CD1c-positive myeloid dendritic cell (primary cell): ENCODE results near the gene MFSD1.

ENCODE experiments used
- DNase-seq: peaks from one replicate; pipeline ENCODE4 v3.0.0-alpha.2; 2016; ENCODE audit errors: extremely low spot score

MFSD1 gene, protein sequence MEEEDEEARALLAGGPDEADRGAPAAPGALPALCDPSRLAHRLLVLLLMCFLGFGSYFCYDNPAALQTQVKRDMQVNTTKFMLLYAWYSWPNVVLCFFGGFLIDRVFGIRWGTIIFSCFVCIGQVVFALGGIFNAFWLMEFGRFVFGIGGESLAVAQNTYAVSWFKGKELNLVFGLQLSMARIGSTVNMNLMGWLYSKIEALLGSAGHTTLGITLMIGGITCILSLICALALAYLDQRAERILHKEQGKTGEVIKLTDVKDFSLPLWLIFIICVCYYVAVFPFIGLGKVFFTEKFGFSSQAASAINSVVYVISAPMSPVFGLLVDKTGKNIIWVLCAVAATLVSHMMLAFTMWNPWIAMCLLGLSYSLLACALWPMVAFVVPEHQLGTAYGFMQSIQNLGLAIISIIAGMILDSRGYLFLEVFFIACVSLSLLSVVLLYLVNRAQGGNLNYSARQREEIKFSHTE

DNA sequence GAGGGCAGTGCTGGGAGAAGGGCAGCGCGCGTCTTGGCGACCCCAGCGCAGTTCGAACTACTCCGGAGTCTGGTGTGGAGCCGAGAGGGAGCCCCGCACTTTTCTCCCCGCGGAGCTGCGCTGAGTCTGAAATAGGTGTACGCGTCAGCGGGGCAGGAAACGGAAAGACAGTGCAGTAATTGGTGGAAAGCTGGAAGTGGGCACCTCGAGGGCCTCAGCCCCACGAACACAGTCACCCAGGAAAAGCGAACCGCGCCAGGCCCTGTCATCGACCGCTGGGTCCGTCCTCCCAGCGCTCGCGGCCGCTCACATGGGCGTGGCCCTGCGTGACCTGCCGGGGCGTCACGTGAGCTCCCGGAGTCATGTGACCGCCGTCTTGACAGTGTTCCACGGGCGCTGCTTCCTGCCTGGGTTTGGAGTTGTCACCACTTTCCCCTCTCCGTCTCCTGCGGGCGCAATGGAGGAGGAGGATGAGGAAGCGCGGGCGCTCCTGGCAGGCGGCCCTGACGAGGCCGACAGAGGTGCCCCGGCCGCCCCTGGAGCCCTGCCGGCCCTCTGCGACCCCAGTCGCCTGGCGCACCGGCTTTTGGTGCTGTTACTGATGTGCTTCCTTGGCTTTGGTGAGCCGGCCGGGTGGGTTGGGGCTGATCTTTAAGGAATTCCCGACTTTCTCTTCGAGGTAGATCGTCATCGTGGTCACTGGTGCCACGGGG is at the start of gene MFSD1:
Gene MFSD1 (plus strand): TSS at position 359 of the 713 bp plus-strand sequence. CDS start 99 bp downstream, at position 458.
- peak; percentile 97 for DNase-seq

GRCh38 chr3:158753854-158754253 is 48.0 kb upstream of the MFSD1 start:
- no peak for DNase-seq

- no peak for DNase-seq
Measured at GRCh38 chr3:158755421-158755820, 46.4 kb upstream of the MFSD1 start.

- DNase-seq, result no peak
Measured at GRCh38 chr3:158761350-158761749, 40.5 kb upstream of the MFSD1 start.

- DNase-seq, result no peak
Measured at GRCh38 chr3:158762701-158763100, 39.2 kb upstream of the MFSD1 start.

DNA sequence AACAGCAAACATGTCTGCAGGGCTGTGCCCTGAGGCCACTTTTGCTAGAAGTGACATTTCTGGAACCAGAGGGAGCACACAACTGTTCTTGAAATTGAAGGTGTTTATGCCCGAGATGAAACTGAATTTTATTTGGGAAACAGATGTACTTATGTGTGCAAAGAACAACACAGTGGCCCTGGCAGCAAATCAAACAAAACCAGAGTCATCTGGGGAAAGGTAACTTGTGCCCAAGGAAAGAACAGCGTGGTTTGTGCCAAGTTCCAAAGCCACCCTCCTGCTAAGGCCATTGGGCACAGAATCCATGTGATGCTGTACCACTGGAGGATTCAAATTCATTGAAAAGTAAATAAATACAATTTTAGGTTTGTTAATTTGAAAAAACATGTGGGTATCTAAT is 38.4 kb upstream of the MFSD1 start:
- no peak for DNase-seq

- no peak for DNase-seq
Measured at GRCh38 chr3:158765518-158766205, 36.2 kb upstream of the MFSD1 start.

DNA sequence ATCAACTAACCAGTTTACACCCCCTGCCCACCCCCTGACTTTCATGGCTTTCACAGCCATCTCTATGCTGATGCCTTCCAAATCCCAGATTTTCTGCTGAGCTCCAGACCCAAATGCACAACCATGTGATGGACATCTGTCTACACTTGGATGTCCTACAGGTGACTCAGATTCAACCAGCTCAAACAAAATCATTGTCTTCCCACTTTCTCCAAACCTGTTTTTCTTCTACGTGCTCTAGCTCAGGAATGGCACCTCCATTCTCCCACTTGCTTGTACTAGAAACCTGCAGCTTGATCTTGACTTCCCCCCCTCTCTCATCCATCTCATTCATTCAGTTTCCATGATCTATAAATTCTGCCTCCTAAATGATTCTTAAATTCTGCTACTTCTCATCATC is 35.5 kb upstream of the MFSD1 start:
- DNase-seq, result no peak

- no peak for DNase-seq
Measured at GRCh38 chr3:158768361-158768787, 33.5 kb upstream of the MFSD1 start.

DNA sequence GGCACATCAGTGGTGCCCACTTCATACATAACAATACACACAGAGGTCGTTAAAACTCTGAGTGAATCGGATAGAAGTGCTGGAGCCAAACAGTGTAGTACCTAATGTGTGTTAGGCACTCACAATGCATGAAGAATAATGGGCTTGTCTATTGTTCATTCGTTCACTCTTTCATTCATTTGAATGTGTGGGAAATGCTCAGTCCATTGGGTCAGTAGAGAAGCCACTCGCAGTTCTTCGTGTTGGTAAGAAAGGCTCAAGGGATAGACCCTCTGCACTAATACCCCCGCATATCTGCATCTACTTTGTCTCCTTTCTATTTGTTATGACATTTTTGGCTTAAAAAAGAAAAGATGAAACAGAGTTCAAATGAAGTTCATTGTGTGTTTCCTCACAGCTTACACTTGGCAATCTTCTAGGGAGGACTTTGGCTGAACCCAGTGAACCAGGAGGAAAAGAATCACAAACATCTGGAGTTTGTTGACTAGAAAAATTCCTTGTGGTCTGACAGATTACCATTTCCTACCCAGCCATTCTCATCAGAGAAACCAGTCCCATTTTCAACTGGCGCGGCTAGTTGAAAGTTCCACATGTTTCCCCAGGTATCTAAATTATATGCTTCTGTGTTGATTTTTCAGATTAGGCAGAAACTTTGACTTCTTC is 32.8 kb upstream of the MFSD1 start:
- DNase-seq, result no peak

DNA sequence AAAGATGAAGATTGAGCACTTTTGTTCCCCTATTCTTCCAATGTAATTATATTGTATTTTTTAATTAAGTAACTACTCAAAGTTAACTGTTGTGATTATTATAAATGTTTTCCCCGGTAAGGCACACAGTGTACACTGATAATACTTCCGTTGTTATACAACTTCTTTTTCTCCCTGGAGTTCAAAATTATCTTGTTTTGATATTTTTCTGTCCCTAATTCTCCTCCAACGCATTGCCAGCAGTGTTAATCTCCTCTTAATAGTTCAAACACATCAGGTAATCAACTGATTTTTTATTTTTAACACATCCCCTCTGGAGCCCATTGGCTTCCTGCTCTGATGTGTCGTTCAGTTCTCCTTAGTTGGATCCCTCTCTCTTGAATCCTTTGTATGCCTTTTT is 32.3 kb upstream of the MFSD1 start:
- DNase-seq, result no peak

GRCh38 chr3:158769952-158770740 is 31.7 kb upstream of the MFSD1 start:
- no peak for DNase-seq

DNA sequence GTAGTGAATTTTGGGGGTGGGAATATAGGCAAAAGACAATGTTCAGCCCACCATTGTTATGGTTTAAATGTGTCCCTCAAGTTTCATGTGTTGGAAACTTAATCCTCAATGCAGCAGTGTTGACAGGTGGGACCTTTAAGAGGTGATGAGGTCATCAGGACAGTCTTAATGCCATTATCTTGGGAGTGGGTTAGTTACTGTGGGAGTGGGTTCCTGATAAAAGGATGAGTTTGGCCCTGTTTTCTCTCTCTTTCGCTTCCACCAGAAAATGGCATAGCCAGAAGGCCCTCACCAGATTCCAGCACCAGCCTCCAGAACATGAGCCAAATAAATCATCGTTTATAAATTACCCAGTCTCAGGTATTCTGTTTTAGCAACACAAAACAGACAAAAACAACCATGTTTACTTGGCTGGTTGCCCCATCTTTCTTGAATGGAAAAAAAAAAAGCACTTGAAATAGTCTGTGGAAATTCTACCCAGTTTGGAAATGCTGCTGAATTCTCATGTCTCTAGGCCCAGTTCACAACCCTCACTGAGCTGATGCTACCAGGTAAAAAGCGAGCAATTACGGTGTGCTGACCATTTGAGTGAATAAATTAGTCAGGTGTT is 31.0 kb upstream of the MFSD1 start:
- DNase-seq, result no peak

- DNase-seq, result no peak
Measured at GRCh38 chr3:158771577-158771976, 30.3 kb upstream of the MFSD1 start.

DNA sequence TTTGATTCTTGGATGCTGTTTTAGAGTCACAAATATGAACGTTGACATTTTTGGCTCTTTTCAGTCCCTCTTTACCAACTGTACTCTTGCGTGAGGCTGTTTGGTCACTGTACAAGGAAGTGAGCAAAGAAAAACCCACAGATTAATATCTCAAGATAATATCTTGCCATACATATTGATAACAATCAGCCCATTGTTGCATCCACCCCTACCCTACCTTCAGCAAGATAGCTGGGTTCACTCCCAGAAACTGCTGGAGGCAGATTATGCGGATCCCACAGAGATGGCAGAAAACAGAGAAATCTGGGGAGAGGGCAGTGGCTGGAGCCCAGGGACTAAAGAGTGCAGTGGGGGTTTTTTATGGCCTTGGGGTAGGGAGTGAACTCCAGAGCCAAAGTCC is 29.9 kb upstream of the MFSD1 start:
- DNase-seq, result no peak

DNA sequence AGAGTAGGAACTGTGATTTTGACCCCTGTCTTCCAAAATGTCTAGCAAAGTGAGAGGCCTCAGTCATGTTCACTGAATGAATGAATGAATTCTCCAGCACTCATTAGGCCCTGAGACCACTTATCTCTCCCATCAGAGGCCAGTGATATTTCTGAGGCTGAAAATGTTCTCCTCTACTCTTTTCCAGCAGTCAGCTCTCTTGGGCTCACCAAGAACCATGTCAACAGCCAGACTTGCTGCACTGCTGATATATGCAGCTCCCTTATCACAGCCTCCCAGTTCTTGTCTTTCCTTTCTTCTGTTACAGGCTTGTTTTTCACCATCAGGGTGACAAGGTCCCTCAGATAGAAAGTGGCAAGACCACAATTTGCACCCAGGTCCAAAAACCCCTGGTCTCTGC is 28.7 kb upstream of the MFSD1 start:
- no peak for DNase-seq

DNA sequence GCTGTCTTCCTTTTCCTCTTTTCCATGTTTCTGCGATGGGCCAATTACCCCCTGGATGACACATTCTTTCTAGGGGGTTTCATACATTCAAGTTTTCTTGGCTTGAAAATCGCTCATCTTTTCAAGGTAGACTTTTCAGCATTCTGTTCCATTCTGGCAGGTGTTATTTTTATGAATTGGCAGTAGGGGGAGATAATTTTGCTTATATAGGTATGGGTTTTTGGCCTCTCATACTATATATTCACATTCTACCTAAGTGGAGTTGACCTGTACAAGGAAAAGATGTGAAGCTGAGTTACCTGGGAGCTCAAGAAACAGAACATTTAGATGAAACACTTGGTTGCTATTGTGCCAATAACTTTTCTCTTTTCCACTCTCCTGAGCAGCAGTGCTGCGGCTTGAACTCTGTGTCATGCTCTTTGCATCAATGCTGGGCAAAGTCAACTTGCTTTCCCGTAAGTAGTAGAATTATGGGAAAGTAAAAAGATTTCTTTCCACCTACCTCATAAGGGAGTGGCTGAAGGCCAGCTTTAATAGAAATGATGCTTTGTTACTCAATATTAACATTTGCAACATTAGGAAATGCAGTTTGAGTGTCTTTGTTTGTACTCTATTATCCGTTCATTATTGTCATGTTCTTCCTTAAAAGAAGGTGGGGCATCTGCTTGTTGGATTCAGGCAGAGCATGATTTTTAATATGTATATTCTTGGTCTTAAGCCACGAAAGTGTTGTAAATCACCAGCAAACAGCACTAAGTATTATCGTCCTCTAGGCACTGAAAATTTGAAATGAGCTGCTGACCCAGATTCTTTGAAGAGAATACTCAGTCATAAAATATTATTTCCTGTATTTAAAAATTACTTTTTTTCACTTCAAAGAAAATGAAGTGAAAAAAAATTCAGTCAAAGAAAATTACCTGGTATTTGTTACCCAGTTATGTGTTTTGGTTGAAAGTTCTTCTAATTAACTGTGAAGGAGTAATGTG is 27.7 kb upstream of the MFSD1 start:
- no peak for DNase-seq

GRCh38 chr3:158774965-158775364 is 26.9 kb upstream of the MFSD1 start:
- peak; percentile 17 for DNase-seq
